A673 (cell line): ENCODE results near the gene STOML1. TPM values are rescaled to one million over a fixed set of nuclear protein-coding genes. Genes with fewer than 3 reads are reported as not detected.

Experiments used
- Bru-seq: library from RNA; stranded (reverse); fragments of 400-500 nt; gene quantifications from one replicate; lab custom pipeline; 2021; lab: Mats Ljungman, UMichigan
- BruChase-seq, 2 experiments: library from RNA; stranded (reverse); fragments of 400-500 nt; gene quantifications; one replicate each; lab custom pipeline; 2021; lab: Mats Ljungman, UMichigan
- BruUV-seq: library from RNA; stranded (reverse); fragments of 400-500 nt; replicated peaks from 2 replicates; lab custom pipeline; 2021; lab: Mats Ljungman, UMichigan
- CTCF ChIA-PET: fragments of 300-600 bp; sonication (Branson Sonifier 250); formaldehyde crosslinking; loops from one replicate; lab custom pipeline; 2022; ENCODE audit warnings: antibody characterized with exemption; lab: Charles Lee
- POLR2A ChIA-PET: fragments of 300-600 bp; sonication (Branson Sonifier 250); formaldehyde crosslinking; loops from one replicate; lab custom pipeline; 2022; ENCODE audit warnings: antibody characterized with exemption; ENCODE audit not compliant: low non-redundant PET; lab: Charles Lee
- DNase-seq: peaks from one replicate; pipeline ENCODE4 v3.0.0-alpha.2; 2015; ENCODE audit warnings: low spot score
- H3K27ac ChIP-seq: fragments of 200-600 bp; sonication (generic); 2 replicates; pipeline ENCODE4 v1.5.1; 2016; ENCODE audit warnings: mixed run types, low read depth, mild to moderate bottlenecking, mixed read lengths, antibody characterized with exemption, low read length; ENCODE audit not compliant: poor library complexity, severe bottlenecking
- H3K27me3 ChIP-seq: fragments of 200-600 bp; sonication (generic); replicated peaks from 2 replicates; pipeline ENCODE4 v1.6.1; 2017; ENCODE audit warnings: mixed run types, low read depth, mild to moderate bottlenecking, mixed read lengths, antibody characterized with exemption, low read length; ENCODE audit not compliant: insufficient read depth, poor library complexity
- H3K36me3 ChIP-seq: fragments of 200-600 bp; sonication (generic); 2 replicates; pipeline ENCODE4 v1.6.1; 2016; ENCODE audit warnings: mixed run types, mild to moderate bottlenecking, mixed read lengths, antibody characterized with exemption, low read length; ENCODE audit not compliant: insufficient read depth, poor library complexity, severe bottlenecking
- H3K4me1 ChIP-seq: fragments of 200-600 bp; sonication (generic); 2 replicates; pipeline ENCODE4 v1.6.1; 2017; ENCODE audit warnings: mixed run types, mild to moderate bottlenecking, mixed read lengths, antibody characterized with exemption, low read length; ENCODE audit not compliant: insufficient read depth, poor library complexity, severe bottlenecking
- H3K4me3 ChIP-seq: fragments of 200-600 bp; sonication (generic); 2 replicates; pipeline ENCODE4 v1.5.1; 2016; ENCODE audit warnings: low read depth, mixed run types, mild to moderate bottlenecking, mixed read lengths, low read length; ENCODE audit not compliant: poor library complexity, severe bottlenecking
- H3K9me3 ChIP-seq: fragments of 200-600 bp; sonication (generic); 2 replicates; pipeline ENCODE4 v1.6.1; 2016; ENCODE audit warnings: mixed run types, low read depth, mild to moderate bottlenecking, mixed read lengths, antibody characterized with exemption, low read length; ENCODE audit not compliant: poor library complexity, severe bottlenecking
- CTCF ChIP-seq: fragments of 300-800, 200-600 bp; sonication (generic); conservative IDR thresholded peaks from 2 replicates; pipeline ENCODE4 v1.5.1; 2017; ENCODE audit warnings: low read depth, mild to moderate bottlenecking, antibody characterized with exemption, low read length, moderate library complexity, mixed read lengths
- EZH2 ChIP-seq: fragments of 200-600 bp; sonication (generic); IDR thresholded peaks from 2 replicates; pipeline ENCODE4 v1.6.1; 2017; ENCODE audit warnings: borderline replicate concordance, low read depth, mild to moderate bottlenecking, mixed read lengths, antibody characterized with exemption, low read length; ENCODE audit not compliant: poor library complexity, severe bottlenecking
- intact Hi-C: fragments of 100-400 bp; cut with micrococcal nuclease; formaldehyde crosslinking; loops from one replicate; pipeline ENCODE4 v1.10.0; 2022; ENCODE audit not compliant: unreplicated experiment
- long read RNA-seq: library from polyadenylated mRNA; stranded (forward); transcript quantifications from one replicate; pipeline ENCODE4 v2.0.0, GENCODE V29; 2022
- total RNA-seq: library from RNA; stranded (reverse); gene quantifications from 2 replicates; pipeline ENCODE4 v1.2.3, GENCODE V29; 2021

The STOML1 gene
- total RNA-seq (7.3 and 10.3 TPM in 2 replicates), Bru-seq, nascent RNA (percentile 32 among the genes with signal in this experiment), BruChase-seq, experiment 1, labeled RNA remaining after a 2-hour chase (percentile 32 among the genes with signal in this experiment), BruChase-seq, experiment 2, labeled RNA remaining after a 6-hour chase (percentile 37 among the genes with signal in this experiment)
- long read RNA-seq, full-length matches to known transcripts: 7 of 11 reads
- long read RNA-seq, partial matches to known transcripts: 1 of 11 reads
- long read RNA-seq, other reads (novel, unspliced or antisense): 3 of 11 reads

- H3K4me1 ChIP-seq: peaks cover 26% of the 10 kb centered on the region
- intact Hi-C loops: no loop called here
- CTCF ChIA-PET: interaction anchor here (0.5 kb wide), 1 partner anchor 469 kb away, joined by 4 read pairs; the partner anchor contains the start of gene UBL7
- H3K9me3 ChIP-seq: no peaks in the 10 kb centered on the region
- peak within 1 kb of the TSS; percentile 94 for H3K4me3 ChIP-seq
- POLR2A ChIA-PET: no interaction called here
- BruUV-seq: no TSS peak
- no peaks in the 10 kb centered on the region for H3K36me3 ChIP-seq
- peak; percentile 97 for DNase-seq
- no peak for TF ChIP-seq EZH2
- peak; percentile 77 for TF ChIP-seq CTCF
- H3K27ac ChIP-seq: peak within 1 kb of the TSS; percentile 67
- H3K27me3 ChIP-seq: no peaks in the 10 kb centered on the region
These were observed at the start of gene STOML1 for GRCh38 chr15:73991726-73992593. Gene STOML1, minus strand, starts transcription at chr15:73992295. Its CDS starts 72 bp downstream, at chr15:73992223.

GRCh38 chr15:74041311-74041756 lies 49.2 kb upstream of the STOML1 start:
- no peak overlapping the region for H3K4me3 ChIP-seq
- ChIA-PET CTCF (interaction anchor here (1.1 to 1.2 kb wide), 2 partner anchors 68 to 267 kb away, joined by 5 read pairs; no protein-coding TSS in a partner anchor), POLR2A (no interaction called here)
- H3K9me3 ChIP-seq: no peaks in the 10 kb centered on the region
- intact Hi-C loops: no loop called here
- peak; percentile 21 for DNase-seq
- no peaks in the 10 kb centered on the region for H3K27me3 ChIP-seq
- no TSS peak for BruUV-seq
- H3K36me3 ChIP-seq: no peaks in the 10 kb centered on the region
- H3K27ac ChIP-seq: peak overlapping the region; percentile 32
- peaks cover 25% of the 10 kb centered on the region for H3K4me1 ChIP-seq
- TF ChIP-seq EZH2: no peak
- TF ChIP-seq CTCF: no peak

GRCh38 chr15:74040109-74040850 lies 48.2 kb upstream of the STOML1 start:
- H3K4me3 ChIP-seq: no peak overlapping the region
- intact Hi-C loops: no loop called here
- H3K36me3 ChIP-seq: no peaks in the 10 kb centered on the region
- no peaks in the 10 kb centered on the region for H3K9me3 ChIP-seq
- no TSS peak for BruUV-seq
- ChIA-PET POLR2A (no interaction called here), CTCF (interaction anchor here (0.6 to 1.2 kb wide), 4 partner anchors 14 to 268 kb away, joined by 3 to 10 read pairs (median 5); no protein-coding TSS in a partner anchor)
- TF ChIP-seq EZH2 (no peak), CTCF (no peak)
- H3K27me3 ChIP-seq: no peaks in the 10 kb centered on the region
- H3K4me1 ChIP-seq: peaks cover 25% of the 10 kb centered on the region
- peak overlapping the region; percentile 32 for H3K27ac ChIP-seq
- DNase-seq: peak; percentile 88
